ENCODE measurements around the gene COPA.

DNA sequence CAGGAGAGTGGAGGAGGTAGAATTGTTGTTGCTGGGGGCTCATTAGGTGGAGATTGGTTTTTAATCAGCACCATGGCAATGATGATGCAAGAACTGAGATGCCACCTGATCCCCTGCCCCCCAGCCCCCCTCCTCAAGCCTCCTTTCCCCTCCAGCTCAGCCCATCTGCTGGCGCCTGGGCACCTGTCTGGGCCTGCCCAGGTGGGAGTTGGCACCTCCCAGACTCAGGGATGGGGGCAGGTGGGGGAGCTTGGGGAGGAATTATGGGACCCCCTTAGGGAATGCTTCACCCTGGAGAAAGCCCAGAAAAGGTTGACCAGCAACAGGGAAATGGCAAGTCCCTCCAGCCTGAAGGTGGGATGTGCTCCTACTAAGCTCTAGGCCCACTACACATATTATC is 22.3 kb upstream of the COPA start:
- TF ChIP-seq POLR2A (IDR thresholded peaks at IDR 0.05; ENCODE audit: low read depth, low read length) (no peak), POLR2AphosphoS5 (IDR thresholded peaks at IDR 0.05; ENCODE audit: low read depth, low read length) (no peak)
